ENCODE results near the gene ARHGAP8.
"Not testable (repeated sequence)": the region's sequence is repeated elsewhere in the genome, so short reads cannot be mapped to it uniquely, and the experiment has no call there.

Gene ARHGAP8

GRCh38 chr22:44891791-44892190 is 139.4 kb downstream of the ARHGAP8 start:
- DNase-seq, result no peak

GRCh38 chr22:44892243-44892642 is 139.9 kb downstream of the ARHGAP8 start:
- no peak for DNase-seq

GRCh38 chr22:44892803-44893730 is 140.7 kb downstream of the ARHGAP8 start:
- no peak for DNase-seq

- no peak for DNase-seq
Observed at GRCh38 chr22:44893731-44894080, 141.3 kb downstream of the ARHGAP8 start.

GRCh38 chr22:44894321-44894720 is 141.9 kb downstream of the ARHGAP8 start:
- DNase-seq, result no peak

- DNase-seq, result no peak
Observed at GRCh38 chr22:44894782-44895181, 142.4 kb downstream of the ARHGAP8 start.

- DNase-seq, result no peak
Observed at GRCh38 chr22:44895296-44896055, 143.1 kb downstream of the ARHGAP8 start.

- no peak for DNase-seq
Observed at GRCh38 chr22:44898236-44898635, 145.9 kb downstream of the ARHGAP8 start.

GRCh38 chr22:44901301-44901700 is 148.9 kb downstream of the ARHGAP8 start:
- DNase-seq, result no peak

GRCh38 chr22:44903164-44903563 is 150.8 kb downstream of the ARHGAP8 start:
- DNase-seq, result not testable (repeated sequence)

- DNase-seq, result not testable (repeated sequence)
Observed at GRCh38 chr22:44904492-44905152, 152.2 kb downstream of the ARHGAP8 start.

GRCh38 chr22:44906248-44906936 is 154.0 kb downstream of the ARHGAP8 start:
- no peak for DNase-seq

GRCh38 chr22:44906999-44907644 is 154.7 kb downstream of the ARHGAP8 start:
- DNase-seq, result no peak

- no peak for DNase-seq
Observed at GRCh38 chr22:44907765-44908737, 155.7 kb downstream of the ARHGAP8 start.

GRCh38 chr22:44909241-44909640 is 156.9 kb downstream of the ARHGAP8 start:
- DNase-seq, result no peak
